AG10803 (cell line): ENCODE results near the gene TWF2.

Source experiments
- DNase-seq: peaks from one replicate; pipeline ENCODE4 v3.0.0; 2010; ENCODE audit warnings: low read depth
- H3K4me3 ChIP-seq: 2 replicates; pipeline ENCODE4 v1.5.1; 2011; ENCODE audit warnings: mild to moderate bottlenecking, low read length, control low read depth
- CTCF ChIP-seq: conservative IDR thresholded peaks from 2 replicates; pipeline ENCODE4 v1.5.1; 2011; ENCODE audit warnings: mild to moderate bottlenecking, low read length, control low read depth, inconsistent platforms

TWF2 gene

GRCh38 chr3:52243791-52244628 lies 5.1 kb upstream of the TWF2 start:
- H3K4me3 ChIP-seq = no peak overlapping the region
- peak; percentile 22 for DNase-seq
- TF ChIP-seq CTCF = no peak

DNA sequence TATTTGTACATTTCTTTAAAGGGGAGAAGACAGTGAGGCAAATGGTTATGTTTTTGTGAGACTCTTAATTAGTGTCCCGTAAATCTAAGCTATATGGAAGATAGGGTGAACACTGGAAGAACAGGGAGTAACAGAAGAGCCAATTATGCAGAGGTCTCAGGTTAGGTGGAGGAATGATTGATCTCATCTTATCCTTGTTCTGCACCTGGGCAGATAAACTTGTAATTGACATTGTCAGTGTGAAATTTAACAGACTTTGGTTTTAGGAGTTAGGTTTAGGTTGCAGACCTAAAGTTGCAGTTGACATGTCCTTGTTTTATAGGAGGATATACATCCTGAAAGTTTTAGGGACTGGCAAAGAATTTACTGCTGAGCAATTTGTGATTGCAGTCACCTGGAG lies 3.1 kb upstream of the TWF2 start:
- H3K4me3 ChIP-seq = no peak overlapping the region
- no peak for DNase-seq
- TF ChIP-seq CTCF = no peak

DNA sequence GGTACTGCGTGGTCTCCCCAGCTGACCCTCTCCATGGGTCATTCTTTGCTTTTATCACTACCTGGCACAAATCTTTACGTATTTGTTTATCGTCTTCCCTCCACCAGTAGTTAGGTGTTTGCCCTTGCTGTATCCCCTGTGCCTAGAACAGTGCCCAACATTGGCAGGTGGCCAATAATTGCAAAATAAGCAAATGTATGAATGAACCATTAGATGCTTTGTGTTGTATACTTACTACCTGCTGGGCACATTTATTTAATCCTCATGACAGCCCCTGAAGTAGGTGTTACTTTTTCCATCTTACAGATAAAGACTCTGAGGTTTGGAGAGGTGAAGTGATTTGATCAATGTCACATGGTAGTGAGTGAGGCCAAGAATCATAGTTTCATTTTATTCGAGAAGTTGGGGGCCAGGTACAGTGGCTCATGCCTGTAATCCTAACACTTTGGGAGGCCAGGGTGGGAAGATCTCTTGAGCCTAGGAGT lies 2.0 kb upstream of the TWF2 start:
- DNase-seq = no peak
- TF ChIP-seq CTCF = no peak
- no peak overlapping the region for H3K4me3 ChIP-seq

DNA sequence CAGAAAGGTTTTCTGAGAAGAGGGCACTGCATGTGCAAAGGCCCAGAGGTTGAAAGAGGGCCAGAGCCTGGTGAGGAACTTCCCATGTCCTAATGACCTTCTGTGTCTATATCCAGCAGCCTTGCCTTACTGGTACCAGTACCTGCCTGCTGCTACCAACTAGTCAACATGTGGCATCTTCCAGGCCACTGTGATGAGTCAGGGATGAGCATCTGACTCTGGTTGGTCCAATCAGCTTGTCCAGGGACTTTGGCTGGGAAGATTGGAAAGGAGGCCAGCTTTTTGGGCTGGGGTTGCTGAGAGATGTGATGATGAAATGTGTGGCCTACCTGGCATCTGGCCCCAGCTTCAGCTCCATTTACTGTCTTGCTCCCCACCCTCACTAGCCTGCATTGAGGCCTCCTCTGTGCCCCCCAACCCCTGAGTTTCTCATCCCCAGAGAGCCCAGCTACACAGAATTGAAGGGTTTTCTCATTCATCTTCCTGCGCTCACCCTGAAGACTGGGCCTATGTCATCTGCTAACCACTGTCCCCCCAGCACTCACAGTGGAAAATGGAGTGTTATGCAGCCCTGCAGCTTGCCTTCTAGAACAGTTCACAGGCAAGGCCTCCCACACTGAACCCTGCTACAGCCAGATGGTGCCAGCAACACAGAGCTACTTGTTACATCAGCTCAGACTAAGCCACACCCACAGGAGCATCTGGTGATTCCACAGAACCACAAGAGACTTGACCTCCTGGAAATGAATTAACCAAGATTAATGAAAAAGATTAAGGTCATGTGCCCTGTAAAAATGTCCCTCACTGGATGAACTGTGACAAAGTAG lies 1.3 kb upstream of the TWF2 start:
- peak; percentile 7; the same call in 1 of the 2 replicates for TF ChIP-seq CTCF
- DNase-seq = peak; percentile 97
- peak overlapping the region; percentile 96 for H3K4me3 ChIP-seq

DNA sequence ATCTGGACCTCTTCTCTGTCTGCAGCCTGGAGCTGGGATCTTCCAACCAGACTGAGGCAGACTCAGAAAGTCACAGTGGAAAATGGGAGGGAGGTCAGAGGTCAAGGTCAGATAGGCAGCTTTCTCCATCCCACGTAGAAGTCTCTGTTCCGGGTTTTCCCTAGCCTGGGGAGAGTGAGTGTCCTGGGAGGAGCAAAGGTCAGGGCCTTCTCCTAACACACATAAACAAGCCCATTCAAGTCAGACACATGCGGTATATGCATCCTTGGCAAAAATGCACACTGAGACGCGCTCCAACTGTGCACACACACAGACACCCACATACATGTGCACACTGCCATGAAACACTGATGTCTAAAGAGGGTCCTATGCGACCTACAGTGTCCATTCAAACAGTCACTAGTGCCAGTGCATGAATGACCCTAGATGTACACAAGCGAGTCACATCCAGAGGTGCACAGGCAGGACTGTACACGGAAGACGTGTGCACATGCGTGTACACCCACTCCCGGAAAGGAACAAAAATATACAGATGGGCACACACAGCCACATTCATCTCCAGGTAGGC lies 681 bp downstream of the TWF2 start:
- no peak for TF ChIP-seq CTCF
- peak overlapping the region; percentile 96 for H3K4me3 ChIP-seq
- DNase-seq = no peak

DNA sequence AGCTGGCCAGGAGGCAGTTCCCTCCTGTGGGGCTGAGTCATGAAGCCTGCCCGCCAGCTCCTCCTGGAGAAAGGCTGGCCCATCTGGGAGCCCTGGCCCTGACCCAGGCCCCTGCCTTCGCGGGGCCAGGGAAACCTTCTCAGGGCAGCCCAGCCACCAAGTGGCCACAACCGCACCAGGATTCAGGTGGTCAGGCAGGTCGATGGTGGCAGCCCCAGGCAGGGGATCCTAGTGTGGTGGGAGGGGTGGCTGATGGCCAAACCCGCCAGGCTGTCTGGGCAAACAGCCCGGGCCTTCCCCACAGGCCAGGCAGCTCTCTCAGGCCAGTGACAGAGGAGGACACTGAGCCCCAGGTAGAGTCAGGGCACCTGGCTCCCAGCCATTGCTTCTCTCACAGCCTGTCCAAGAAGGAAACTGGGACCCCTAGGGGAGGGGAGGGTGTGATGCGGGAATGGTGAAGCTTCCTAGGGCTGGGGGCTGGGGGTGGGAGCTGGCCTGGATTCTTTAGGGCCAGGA lies 1.2 kb downstream of the TWF2 start:
- DNase-seq = peak; percentile 90
- TF ChIP-seq CTCF = no peak; the same call in 1 of the 2 replicates

More for the DNA sequence above, 1.2 kb downstream of the TWF2 start:
- peak overlapping the region; percentile 96 for H3K4me3 ChIP-seq
